ENCODE measurements around the gene MARCKSL1. TPM values are rescaled to one million over a fixed set of nuclear protein-coding genes. Genes with fewer than 3 reads are reported as not detected.

MARCKSL1 gene
- total and polyA plus RNA-seq, 2 donors (not counting 1 experiment from before 2014, with no cell fraction given), result 73.2 to 106 TPM

- peaks cover 61% of the 10 kb centered on the region for H3K4me1 Mint-ChIP-seq
- DNase-seq (peak; percentile 68), ATAC-seq (ENCODE audit: low read depth) (peak; percentile 62)
- H3K4me3 ChIP-seq (ENCODE audit: control extremely low read depth in 1 of 5, extremely low read depth in 1 of 5, insufficient read depth in 1 of 5, low read depth in 2 of 5, low read length in 4 of 5), result peak overlapping the region in 3 of 5 experiments; percentile 22 to 35 (median 23)
- TF ChIP-seq CTCF (IDR thresholded peaks at IDR 0.05) (no peak), EZH2 (IDR thresholded peaks at IDR 0.05; ENCODE audit: borderline replicate concordance, insufficient read depth, low read depth, low read length, poor library complexity, severe bottlenecking) (no peak)
- CTCF ChIA-PET, result interaction anchor here (0.5 to 10.2 kb wide), 29 partner anchors 9 to 312 kb away, joined by 3 to 118 read pairs (median 4); partner anchors contain the start of genes BSDC1, CCDC28B, FAM167B and HDAC1
- H3K9me3 ChIP-seq (ENCODE audit: control extremely low read depth in 1 of 3, control insufficient read depth in 2 of 3, insufficient read depth in 1 of 3, low read length in 2 of 3), result peaks cover 0 to 6% (median 0%) of the 10 kb centered on the region in 3 donors
- peak overlapping the region; percentile 18 for H2AFZ ChIP-seq (ENCODE audit: insufficient read depth, low read depth, low read length, poor library complexity, severe bottlenecking)
- H3K4me3 Mint-ChIP-seq, result peak overlapping the region; percentile 82
- H3K27me3 Mint-ChIP-seq, result no peaks in the 10 kb centered on the region
- H3K27ac ChIP-seq (ENCODE audit: low read length in 2 of 2), result peak overlapping the region; percentile 70 to 72
- H3K4me1 ChIP-seq (ENCODE audit: control insufficient read depth in 2 of 2, insufficient read depth in 2 of 2, low read length in 2 of 2), result peaks cover 61 to 73% of the 10 kb centered on the region in 2 donors
- peak overlapping the region; percentile 51 for H3K4me2 ChIP-seq (replicated peaks; ENCODE audit: low read depth, low read length, poor library complexity, severe bottlenecking)
- no CpG with 5 or more reads among the region's 3 CpGs for WGBS (ENCODE audit: insufficient coverage)
- POLR2A ChIA-PET, result interaction anchor here (0.9 to 2.6 kb wide), 9 partner anchors 19 to 96 kb away, joined by 3 to 23 read pairs (median 7); partner anchors contain the start of genes HDAC1, LCK and MARCKSL1
- H3K9me3 Mint-ChIP-seq (ENCODE audit: insufficient read depth), result no peaks in the 10 kb centered on the region
- intact Hi-C loops (cut with micrococcal nuclease), result loop anchor here (1.0 to 5.0 kb wide), 7 partner anchors 18 to 95 kb away; partner anchors contain the start of genes EIF3I, LCK and TMEM234
- peak overlapping the region; percentile 32 for H3K9ac ChIP-seq (ENCODE audit: low read length)
- H3K36me3 ChIP-seq (replicated peaks in 1 of 2; ENCODE audit: control extremely low read depth in 1 of 2, control insufficient read depth in 1 of 2, extremely low read depth in 1 of 2, insufficient read depth in 2 of 2, low read length in 1 of 2), result peaks cover 0 to 26% of the 10 kb centered on the region in 2 experiments
- peak overlapping the region; percentile 93 for H3K27ac Mint-ChIP-seq
- H4K20me1 ChIP-seq (ENCODE audit: control insufficient read depth, insufficient read depth, low read length, poor library complexity, severe bottlenecking), result no peaks in the 10 kb centered on the region
- peaks cover 72% of the 10 kb centered on the region for H3K79me2 ChIP-seq (ENCODE audit: control insufficient read depth, insufficient read depth, low read length)
- H3K27me3 ChIP-seq (replicated peaks in 1 of 4; ENCODE audit: control extremely low read depth in 1 of 4, control insufficient read depth in 3 of 4, insufficient read depth in 4 of 4, low read length in 3 of 4), result no peaks in the 10 kb centered on the region
Measured at GRCh38 chr1:32316903-32317277, 19.1 kb downstream of the MARCKSL1 start.

DNA sequence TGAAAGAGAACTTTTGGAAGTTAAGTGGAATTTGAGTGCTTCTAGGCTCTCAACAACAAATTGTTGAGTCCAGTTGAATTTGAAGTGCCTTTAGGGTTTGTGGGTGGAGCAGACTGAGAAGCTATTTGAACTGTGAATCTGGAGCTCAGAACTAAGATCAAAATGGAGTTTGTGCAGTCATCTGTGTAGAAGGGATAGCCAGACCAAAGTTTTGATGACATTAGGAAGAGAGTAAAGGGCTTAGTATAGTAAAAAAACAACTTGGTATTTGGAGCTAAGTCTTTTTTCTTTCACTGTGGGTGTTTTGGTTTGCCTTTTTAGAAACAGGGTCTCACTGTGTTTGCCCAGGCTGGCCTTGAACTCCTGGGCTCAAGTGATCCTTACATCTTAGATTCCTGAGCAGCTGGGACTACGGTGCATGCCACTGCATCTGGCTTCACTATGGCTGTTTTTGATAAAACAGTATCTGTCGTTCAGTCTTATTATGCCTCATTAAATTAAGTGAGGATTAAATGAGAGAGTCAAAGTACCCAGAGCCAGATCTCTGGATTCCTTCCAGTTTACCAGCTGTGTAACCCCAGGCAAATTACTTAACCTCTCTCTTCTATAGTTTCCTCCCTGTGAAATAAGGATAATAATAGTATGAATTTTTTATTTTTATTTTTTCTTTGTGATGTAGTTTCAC, 24.2 kb downstream of the MARCKSL1 start:
- Histone ChIP-seq H3K79me2 (ENCODE audit: control insufficient read depth, insufficient read depth, low read length) (peaks cover 83% of the 10 kb centered on the region), H3K27me3 (replicated peaks in 1 of 4; ENCODE audit: control extremely low read depth in 1 of 4, control insufficient read depth in 3 of 4, insufficient read depth in 4 of 4, low read length in 3 of 4) (no peaks in the 10 kb centered on the region), H3K4me1 (ENCODE audit: control insufficient read depth in 2 of 2, insufficient read depth in 2 of 2, low read length in 2 of 2) (peaks cover 56 to 64% of the 10 kb centered on the region in 2 donors), H3K9ac (ENCODE audit: low read length) (no peak overlapping the region), H4K20me1 (ENCODE audit: control insufficient read depth, insufficient read depth, low read length, poor library complexity, severe bottlenecking) (no peaks in the 10 kb centered on the region), H3K4me2 (replicated peaks; ENCODE audit: low read depth, low read length, poor library complexity, severe bottlenecking) (peak overlapping the region; percentile 8), H3K9me3 (ENCODE audit: control extremely low read depth in 1 of 3, control insufficient read depth in 2 of 3, insufficient read depth in 1 of 3, low read length in 2 of 3) (no peaks in the 10 kb centered on the region), H3K36me3 (replicated peaks in 1 of 2; ENCODE audit: control extremely low read depth in 1 of 2, control insufficient read depth in 1 of 2, extremely low read depth in 1 of 2, insufficient read depth in 2 of 2, low read length in 1 of 2) (peaks cover 2 to 24% of the 10 kb centered on the region in 2 experiments), H3K4me3 (ENCODE audit: control extremely low read depth in 1 of 5, extremely low read depth in 1 of 5, insufficient read depth in 1 of 5, low read depth in 2 of 5, low read length in 4 of 5) (no peak overlapping the region), H3K27ac (ENCODE audit: low read length in 2 of 2) (peak overlapping the region in 1 of 2 donors; percentile 30), H2AFZ (ENCODE audit: insufficient read depth, low read depth, low read length, poor library complexity, severe bottlenecking) (no peak overlapping the region)
- 100% methylated on average over 1 of the region's 2 CpGs for WGBS (ENCODE audit: insufficient coverage)
- Mint-ChIP-seq H3K4me3 (no peak overlapping the region), H3K9me3 (ENCODE audit: insufficient read depth) (no peaks in the 10 kb centered on the region), H3K4me1 (peaks cover 66% of the 10 kb centered on the region), H3K27ac (peak overlapping the region; percentile 60), H3K27me3 (no peaks in the 10 kb centered on the region)
- ChIA-PET POLR2A (interaction anchor here (0.7 to 2.6 kb wide), 3 partner anchors 8 to 71 kb away, joined by 3 to 7 read pairs (median 3); partner anchors contain the start of gene MARCKSL1), CTCF (interaction anchor here (1.1 to 1.8 kb wide), 5 partner anchors 11 to 96 kb away, joined by 3 to 7 read pairs (median 3); partner anchors contain the start of genes HDAC1 and MARCKSL1)
- TF ChIP-seq EZH2 (IDR thresholded peaks at IDR 0.05; ENCODE audit: borderline replicate concordance, insufficient read depth, low read depth, low read length, poor library complexity, severe bottlenecking) (no peak), CTCF (IDR thresholded peaks at IDR 0.05) (no peak)
- DNase-seq, result no peak
- no peak for ATAC-seq (ENCODE audit: low read depth)
- intact Hi-C loops (cut with micrococcal nuclease), result no loop called here

All from B cell (primary cell).